Esophagus squamous epithelium (tissue), 5 donors: ENCODE results near the gene OGFR. TPM values are rescaled to one million over a fixed set of nuclear protein-coding genes. Genes with fewer than 3 reads are reported as not detected.

ENCODE experiments used
- DNase-seq: peaks from one replicate; lab custom pipeline; 2025; lab: John Stamatoyannopoulos, UW
- H3K27ac ChIP-seq, 4 donors: fragments of 200-600 bp; sonication (generic); one replicate each; pipeline ENCODE4 v1.5.1; 2016 to 2019; ENCODE audit warnings: mild to moderate bottlenecking in 1 of 4
- H3K27me3 ChIP-seq, 4 donors: fragments of 200-600 bp; sonication (generic); 1 replicate in 3 of 4; 2 replicates in 1 of 4; pipeline versions ENCODE4 v1.5.1 to v1.6.0; 2017 to 2021; ENCODE audit warnings: antibody characterized with exemption in 1 of 4
- H3K36me3 ChIP-seq, 3 donors: fragments of 200-600 bp; sonication (generic); one replicate each; pipeline ENCODE4 v1.5.1; 2016 to 2019
- H3K4me1 ChIP-seq, 3 donors: fragments of 200-600 bp; sonication (generic); one replicate each; pipeline ENCODE4 v1.5.1; 2017 to 2019
- H3K4me3 ChIP-seq, 4 donors: fragments of 200-600 bp; sonication (generic); 1 replicate in 3 of 4; 2 replicates in 1 of 4; pipeline ENCODE4 v1.5.1; 2016 to 2019; ENCODE audit warnings: mild to moderate bottlenecking in 2 of 4, moderate library complexity in 1 of 4
- H3K9me3 ChIP-seq, 3 donors: fragments of 200-600 bp; sonication (generic); one replicate each; pipeline ENCODE4 v1.5.1; 2016 to 2019
- POLR2A ChIP-seq, 4 donors: fragments of 450-650 bp; IDR thresholded peaks; one replicate each; pipeline ENCODE4 v1.6.1; 2017; ENCODE audit warnings: antibody characterized with exemption in 4 of 4, mild to moderate bottlenecking in 4 of 4, moderate library complexity in 3 of 4
- WGBS, 2 donors: methylation state at CpG; one replicate each; pipeline ENCODE4 v1.1.5; 2018; 5-methylcytosine and 5-hydroxymethylcytosine counted together
- intact Hi-C: fragments of 100-400 bp; cut with DNase I; formaldehyde crosslinking; loops from one replicate; pipeline ENCODE4 v1.15.0; 2022
- total RNA-seq, 4 donors: library from RNA; depleted of rRNA; stranded (reverse); fragments of >200 nt; gene quantifications; one replicate each; pipeline ENCODE4 v1.1.0, GENCODE V29; 2016
- TF ChIP-seq, protein P1 (sequence below), 6 experiments: fragments of 450-650 bp in 4 of 6; fragments of 200-600 bp in 2 of 6; sonication (generic) in 2 of 6; IDR thresholded peaks; one replicate each; pipeline ENCODE4 v1.5.1; 2016 to 2019; ENCODE audit warnings: antibody characterized with exemption in 6 of 6, mild to moderate bottlenecking in 4 of 6, moderate library complexity in 4 of 6
- donor health status: DM: yes; HTN: yes; CAD: no.

OGFR gene
- total RNA-seq, 4 donors from 2014 or later, result 19.1 to 41.4 (median 27.3) TPM

DNA sequence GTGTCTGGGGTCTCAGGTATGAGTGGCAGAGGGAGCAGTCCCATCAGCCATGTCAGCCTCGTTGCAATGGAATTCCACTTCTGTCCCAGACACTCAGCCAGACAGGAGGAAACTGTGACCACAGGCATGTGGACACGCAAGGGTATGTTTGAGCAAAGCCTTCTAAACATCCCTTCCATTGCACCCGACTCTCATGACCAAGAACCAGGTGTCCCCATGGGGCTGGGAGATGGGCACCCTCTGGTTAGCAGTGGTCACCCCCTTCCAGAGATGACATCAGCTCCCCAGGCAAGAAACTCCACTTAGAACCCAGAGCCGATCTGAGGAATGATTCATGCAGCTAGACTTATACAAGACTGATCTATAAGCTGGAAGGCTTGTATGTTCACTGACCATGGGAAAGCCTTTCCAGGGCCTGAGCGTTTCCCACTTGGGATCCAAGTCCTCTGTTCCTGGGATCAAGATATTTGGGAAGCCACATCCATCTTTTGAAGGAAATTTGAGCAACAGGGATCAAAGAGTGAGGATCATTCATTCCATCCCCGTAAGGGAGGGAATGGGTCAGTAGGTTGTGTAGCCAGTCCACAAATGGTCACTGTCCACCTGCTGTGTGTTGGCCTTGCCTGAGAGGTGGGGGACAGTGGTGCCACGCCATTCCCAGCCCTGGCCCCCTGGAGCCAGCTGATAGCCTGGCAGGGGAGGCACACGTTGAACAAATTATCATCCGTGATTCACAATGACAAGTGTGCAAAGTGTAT is 12.3 kb upstream of the OGFR start:
- H3K27ac ChIP-seq, result no peak overlapping the region
- intact Hi-C loops, result no loop called here
- TF ChIP-seq, protein P1, sequence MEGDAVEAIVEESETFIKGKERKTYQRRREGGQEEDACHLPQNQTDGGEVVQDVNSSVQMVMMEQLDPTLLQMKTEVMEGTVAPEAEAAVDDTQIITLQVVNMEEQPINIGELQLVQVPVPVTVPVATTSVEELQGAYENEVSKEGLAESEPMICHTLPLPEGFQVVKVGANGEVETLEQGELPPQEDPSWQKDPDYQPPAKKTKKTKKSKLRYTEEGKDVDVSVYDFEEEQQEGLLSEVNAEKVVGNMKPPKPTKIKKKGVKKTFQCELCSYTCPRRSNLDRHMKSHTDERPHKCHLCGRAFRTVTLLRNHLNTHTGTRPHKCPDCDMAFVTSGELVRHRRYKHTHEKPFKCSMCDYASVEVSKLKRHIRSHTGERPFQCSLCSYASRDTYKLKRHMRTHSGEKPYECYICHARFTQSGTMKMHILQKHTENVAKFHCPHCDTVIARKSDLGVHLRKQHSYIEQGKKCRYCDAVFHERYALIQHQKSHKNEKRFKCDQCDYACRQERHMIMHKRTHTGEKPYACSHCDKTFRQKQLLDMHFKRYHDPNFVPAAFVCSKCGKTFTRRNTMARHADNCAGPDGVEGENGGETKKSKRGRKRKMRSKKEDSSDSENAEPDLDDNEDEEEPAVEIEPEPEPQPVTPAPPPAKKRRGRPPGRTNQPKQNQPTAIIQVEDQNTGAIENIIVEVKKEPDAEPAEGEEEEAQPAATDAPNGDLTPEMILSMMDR (IDR thresholded peaks at IDR 0.05), result no peak
- no peak for TF ChIP-seq POLR2A (IDR thresholded peaks at IDR 0.05)
- 55 to 65% methylated on average over 4 to 8 of the region's 9 CpGs for WGBS, 2 donors
- H3K4me3 ChIP-seq, result no peak overlapping the region
- no peaks in the 10 kb centered on the region for H3K9me3 ChIP-seq
- H3K36me3 ChIP-seq, result peaks cover 0 to 1% (median 0%) of the 10 kb centered on the region in 3 donors
- DNase-seq, result no peak
- H3K27me3 ChIP-seq, result no peaks in the 10 kb centered on the region
- peaks cover 8 to 44% (median 13%) of the 10 kb centered on the region in 3 donors for H3K4me1 ChIP-seq

DNA sequence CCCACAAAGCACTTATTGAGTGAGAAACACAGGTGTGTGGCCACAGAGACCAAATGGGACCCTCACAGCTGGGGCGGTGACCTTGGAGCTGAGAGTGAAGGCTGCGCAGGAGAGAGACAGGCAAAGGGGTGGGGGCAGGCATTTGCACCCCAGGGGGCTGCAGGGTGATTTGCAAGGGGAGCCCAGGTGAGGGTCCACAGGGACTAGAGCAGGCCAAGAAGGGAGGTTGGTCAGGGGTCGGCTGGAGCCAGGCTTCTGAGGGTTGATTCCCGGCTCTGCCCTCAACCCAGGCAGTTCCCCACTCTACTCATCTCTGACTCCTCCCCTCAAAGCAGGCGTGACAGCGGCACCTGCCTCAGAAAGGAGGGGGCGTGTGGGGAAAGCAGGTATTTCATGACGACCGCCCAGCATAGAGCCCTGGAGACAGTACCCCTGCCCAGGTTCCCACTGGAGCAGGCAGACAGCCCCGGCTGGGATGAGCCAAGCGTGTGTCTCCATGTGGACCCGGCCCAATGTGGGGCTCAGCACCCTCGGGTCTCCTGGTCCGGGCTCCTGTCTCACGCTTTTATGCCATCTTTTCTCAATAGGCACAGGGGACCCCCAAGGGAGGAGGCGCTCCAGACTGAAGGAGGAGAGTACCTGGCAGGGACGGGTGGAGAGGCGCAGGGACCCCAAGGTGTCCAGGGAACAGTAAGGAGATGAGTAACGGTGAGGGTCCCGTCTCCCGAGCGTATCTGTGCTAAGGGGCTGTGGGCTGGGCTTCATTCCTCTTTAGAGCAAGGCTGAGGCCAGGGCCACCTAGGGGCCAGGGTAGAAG is 11.5 kb upstream of the OGFR start:
- TF ChIP-seq, protein P1 (IDR thresholded peaks at IDR 0.05), result no peak
- no peak for TF ChIP-seq POLR2A (IDR thresholded peaks at IDR 0.05)

GRCh38 chr20:62793757-62794006 is 11.0 kb upstream of the OGFR start:
- intact Hi-C loops, result no loop called here
- DNase-seq, result no peak
- H3K36me3 ChIP-seq, result peaks cover 0 to 14% (median 4%) of the 10 kb centered on the region in 3 donors
- peak overlapping the region; percentile 9 to 93 (median 64) for H3K4me3 ChIP-seq
- TF ChIP-seq, protein P1 (IDR thresholded peaks at IDR 0.05), result no peak
- TF ChIP-seq POLR2A (IDR thresholded peaks at IDR 0.05), result no peak
- H3K4me1 ChIP-seq, result peaks cover 14 to 53% (median 15%) of the 10 kb centered on the region in 3 donors
- H3K27ac ChIP-seq, result peak overlapping the region; percentile 85 to 95 (median 94)
- no peaks in the 10 kb centered on the region for H3K27me3 ChIP-seq
- WGBS, 2 donors, result no CpG with 5 or more reads among the region's 7 CpGs
- H3K9me3 ChIP-seq, result no peaks in the 10 kb centered on the region

More for the DNA sequence above, 11.5 kb upstream of the OGFR start:
- Histone ChIP-seq H3K36me3 (peaks cover 0 to 9% (median 0%) of the 10 kb centered on the region in 3 donors), H3K4me1 (peaks cover 14 to 52% (median 15%) of the 10 kb centered on the region in 3 donors), H3K27me3 (no peaks in the 10 kb centered on the region), H3K4me3 (peak overlapping the region in 3 of 4 donors; percentile 38 to 93 (median 89)), H3K27ac (peak overlapping the region; percentile 85 to 95 (median 94)), H3K9me3 (no peaks in the 10 kb centered on the region)
- intact Hi-C loops, result no loop called here
- DNase-seq, result no peak
- 67 to 88% methylated on average over 4 to 6 of the region's 22 CpGs for WGBS, 2 donors

GRCh38 chr20:62794007-62794724 is 10.5 kb upstream of the OGFR start:
- H3K36me3 ChIP-seq, result peaks cover 0 to 19% (median 9%) of the 10 kb centered on the region in 3 donors
- peak in 3 of 4 donors; percentile 49 to 86 (median 61) for TF ChIP-seq POLR2A (IDR thresholded peaks at IDR 0.05)
- TF ChIP-seq, protein P1 (IDR thresholded peaks at IDR 0.05), result peak in 1 of 6 experiments; percentile 12
- WGBS, 2 donors, result 0 to 1% methylated on average over 8 to 17 of the region's 69 CpGs
- intact Hi-C loops, result no loop called here
- H3K27ac ChIP-seq, result peak overlapping the region; percentile 88 to 95 (median 94)
- no peaks in the 10 kb centered on the region for H3K9me3 ChIP-seq
- peak; percentile 81 for DNase-seq
- H3K27me3 ChIP-seq, result no peaks in the 10 kb centered on the region
- peaks cover 14 to 53% (median 15%) of the 10 kb centered on the region in 3 donors for H3K4me1 ChIP-seq
- H3K4me3 ChIP-seq, result peak overlapping the region; percentile 66 to 93 (median 78)
